Endodermal cell (in vitro differentiated cells): ENCODE results near the gene ATAD3B. TPM values are rescaled to one million over a fixed set of nuclear protein-coding genes. Genes with fewer than 3 reads are reported as not detected.

ENCODE experiments used
- DNase-seq: peaks from one replicate; pipeline ENCODE4 v3.0.0-alpha.2; 2017
- H3K27ac ChIP-seq: 2 replicates; pipeline ENCODE4 v1.5.1; 2013; ENCODE audit warnings: mild to moderate bottlenecking, low read depth, low read length, moderate library complexity
- H3K27me3 ChIP-seq: 2 replicates; pipeline ENCODE4 v1.6.1; 2013; ENCODE audit warnings: mild to moderate bottlenecking, low read length, moderate library complexity; ENCODE audit not compliant: insufficient read depth, control insufficient read depth, poor library complexity, severe bottlenecking
- H3K36me3 ChIP-seq: 2 replicates; pipeline ENCODE4 v1.7.0; 2013; ENCODE audit warnings: mild to moderate bottlenecking, low read length, moderate library complexity; ENCODE audit not compliant: control insufficient read depth, insufficient read depth
- H3K4me1 ChIP-seq: one replicate; pipeline ENCODE4 v1.7.0; 2013; ENCODE audit warnings: low read length; ENCODE audit not compliant: control insufficient read depth, insufficient read depth
- H3K4me3 ChIP-seq: 2 replicates; pipeline ENCODE4 v1.5.1; 2013; ENCODE audit warnings: mild to moderate bottlenecking, low read length, moderate library complexity
- H3K9ac ChIP-seq: 2 replicates; pipeline ENCODE4 v1.6.1; 2013; ENCODE audit warnings: mild to moderate bottlenecking, low read length, moderate library complexity; ENCODE audit not compliant: poor library complexity, severe bottlenecking; ENCODE audit errors: extremely low read depth
- H3K9me3 ChIP-seq: 2 replicates; pipeline ENCODE4 v1.6.1; 2013; ENCODE audit warnings: mild to moderate bottlenecking, low read length, moderate library complexity; ENCODE audit not compliant: control insufficient read depth
- H3K27ac Mint-ChIP-seq: 2 replicates; pipeline ENCODE4 v1.8.0; 2020; ENCODE audit warnings: mixed read lengths
- H3K27me3 Mint-ChIP-seq: 2 replicates; pipeline ENCODE4 v1.8.0; 2021; ENCODE audit warnings: mild to moderate bottlenecking, mixed read lengths; ENCODE audit not compliant: insufficient read depth
- H3K36me3 Mint-ChIP-seq: 2 replicates; pipeline ENCODE4 v1.8.0; 2020; ENCODE audit warnings: low read depth, mixed read lengths
- H3K4me1 Mint-ChIP-seq: 2 replicates; pipeline ENCODE4 v1.8.0; 2020; ENCODE audit warnings: mixed read lengths
- H3K4me3 Mint-ChIP-seq: 2 replicates; pipeline ENCODE4 v1.8.0; 2020; ENCODE audit warnings: mild to moderate bottlenecking, moderate library complexity, mixed read lengths
- H3K9me3 Mint-ChIP-seq: 2 replicates; pipeline ENCODE4 v1.8.0; 2020; ENCODE audit warnings: mild to moderate bottlenecking, mixed read lengths
- WGBS, 2 experiments: methylation state at CpG; one replicate each; pipeline versions ENCODE4 v1.1.5 to v1.1.7; 2013; ENCODE audit warnings: missing lambda C conversion rate in 2 of 2, mixed read lengths in 1 of 2; ENCODE audit not compliant: insufficient coverage in 1 of 2, insufficient read length in 1 of 2; 5-methylcytosine and 5-hydroxymethylcytosine counted together
- long read RNA-seq, 4 experiments: library from polyadenylated mRNA in 2 of 4; library from RNA in 1 of 4; library from capped mRNA in 1 of 4; stranded (forward) in 3 of 4; unstranded in 1 of 4; transcript quantifications; one replicate each; pipeline ENCODE4 v2.0.0, GENCODE V29; 2020 to 2021; ENCODE audit warnings: inconsistent platforms in 1 of 4
- polyA plus RNA-seq, 2 experiments: library from polyadenylated mRNA; stranded (reverse); fragments of 50-300 nt; gene quantifications; one replicate each; pipeline ENCODE4 v1.2.3, GENCODE V29; 2013
- total RNA-seq, 2 donors: library from RNA; stranded (reverse); fragmentation: NEBNext Ultra II Directional in 1 of 2; extraction: Animal tissue kit (Norgen Biotek cat#: 25700) in 1 of 2; gene quantifications; 2 replicates in 1 of 2; 3 replicates in 1 of 2; pipeline ENCODE4 v1.2.1, GENCODE V29; 2021
- TF ChIP-seq, protein P1 (sequence below): fragments of 200-600 bp; sonication (generic); conservative IDR thresholded peaks from 2 replicates; pipeline ENCODE4 v1.5.0; 2021; ENCODE audit warnings: antibody characterized with exemption, mild to moderate bottlenecking

ATAD3B gene, protein sequence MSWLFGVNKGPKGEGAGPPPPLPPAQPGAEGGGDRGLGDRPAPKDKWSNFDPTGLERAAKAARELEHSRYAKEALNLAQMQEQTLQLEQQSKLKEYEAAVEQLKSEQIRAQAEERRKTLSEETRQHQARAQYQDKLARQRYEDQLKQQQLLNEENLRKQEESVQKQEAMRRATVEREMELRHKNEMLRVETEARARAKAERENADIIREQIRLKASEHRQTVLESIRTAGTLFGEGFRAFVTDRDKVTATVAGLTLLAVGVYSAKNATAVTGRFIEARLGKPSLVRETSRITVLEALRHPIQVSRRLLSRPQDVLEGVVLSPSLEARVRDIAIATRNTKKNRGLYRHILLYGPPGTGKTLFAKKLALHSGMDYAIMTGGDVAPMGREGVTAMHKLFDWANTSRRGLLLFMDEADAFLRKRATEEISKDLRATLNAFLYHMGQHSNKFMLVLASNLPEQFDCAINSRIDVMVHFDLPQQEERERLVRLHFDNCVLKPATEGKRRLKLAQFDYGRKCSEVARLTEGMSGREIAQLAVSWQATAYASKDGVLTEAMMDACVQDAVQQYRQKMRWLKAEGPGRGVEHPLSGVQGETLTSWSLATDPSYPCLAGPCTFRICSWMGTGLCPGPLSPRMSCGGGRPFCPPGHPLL
- 10 to 100 TPM; 41.8 to 47.4 TPM for total RNA-seq
- 23.9 TPM for polyA plus RNA-seq (2013, experiment 1 of 2)
- polyA plus RNA-seq (2013, experiment 2 of 2) = 27.2 TPM
- long read RNA-seq, experiment 1, full-length matches to known transcripts = 3 of 12 reads
- long read RNA-seq, experiment 1, partial matches to known transcripts = 7 of 12 reads
- long read RNA-seq, experiment 1, other reads (novel, unspliced or antisense) = 2 of 12 reads
- long read RNA-seq, experiment 2, full-length matches to known transcripts = 10 of 32 reads
- long read RNA-seq, experiment 2, partial matches to known transcripts = 9 of 32 reads
- long read RNA-seq, experiment 2, other reads (novel, unspliced or antisense) = 13 of 32 reads
- long read RNA-seq, experiment 3, full-length matches to known transcripts = 57 of 69 reads
- long read RNA-seq, experiment 3, partial matches to known transcripts = 3 of 69 reads
- long read RNA-seq, experiment 3, other reads (novel, unspliced or antisense) = 9 of 69 reads
- long read RNA-seq, experiment 4, partial matches to known transcripts = 1 of 1 reads
- long read RNA-seq, experiment 4, other reads (novel, unspliced or antisense) = 0 of 1 reads

DNA sequence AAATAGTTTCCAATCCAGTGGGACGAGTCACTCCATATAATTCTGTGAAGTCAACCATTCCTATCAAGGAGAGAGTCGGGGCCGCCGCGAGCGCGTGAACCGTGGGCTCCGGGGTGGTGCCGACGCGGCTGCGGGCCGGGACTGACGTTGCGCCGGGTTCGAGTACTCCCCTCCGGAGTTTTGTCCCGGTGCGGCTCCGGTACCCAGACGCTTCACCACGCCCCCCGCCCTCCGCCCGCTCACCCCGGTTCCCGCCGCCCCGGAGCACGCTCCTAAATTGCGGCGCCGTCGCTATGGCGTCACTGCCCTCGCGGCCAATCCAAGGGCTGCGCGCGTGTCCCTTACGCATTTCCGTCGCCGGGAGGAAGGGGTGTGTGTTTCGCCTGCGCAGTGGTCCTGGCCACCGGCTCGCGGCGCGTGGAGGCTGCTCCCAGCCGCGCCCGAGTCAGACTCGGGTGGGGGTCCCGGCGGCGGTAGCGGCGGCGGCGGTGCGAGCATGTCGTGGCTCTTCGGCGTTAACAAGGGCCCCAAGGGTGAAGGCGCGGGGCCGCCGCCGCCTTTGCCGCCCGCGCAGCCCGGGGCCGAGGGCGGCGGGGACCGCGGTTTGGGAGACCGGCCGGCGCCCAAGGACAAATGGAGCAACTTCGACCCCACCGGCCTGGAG lies at the start of gene ATAD3B:
Gene ATAD3B, plus strand, starts transcription at position 377 of the 664 bp plus-strand sequence. Its CDS starts 120 bp downstream, at position 497.
- peak within 1 kb of the TSS; percentile 29 for H3K27ac ChIP-seq
- Mint-ChIP-seq H3K36me3 (peaks cover 2% of the 10 kb centered on the region), H3K27me3 (no peaks in the 10 kb centered on the region), H3K9me3 (no peaks in the 10 kb centered on the region), H3K4me3 (peak within 1 kb of the TSS; percentile 77), H3K4me1 (peaks cover 8% of the 10 kb centered on the region), H3K27ac (peak within 1 kb of the TSS; percentile 92)
- peak; percentile 97 for DNase-seq
- H3K27me3 ChIP-seq = no peaks in the 10 kb centered on the region
- WGBS, 2 experiments = 0 to 1% methylated on average over 14 to 87 of the region's 87 CpGs
- H3K9me3 ChIP-seq = no peaks in the 10 kb centered on the region
- H3K4me1 ChIP-seq = no peaks in the 10 kb centered on the region
- TF ChIP-seq, protein P1, sequence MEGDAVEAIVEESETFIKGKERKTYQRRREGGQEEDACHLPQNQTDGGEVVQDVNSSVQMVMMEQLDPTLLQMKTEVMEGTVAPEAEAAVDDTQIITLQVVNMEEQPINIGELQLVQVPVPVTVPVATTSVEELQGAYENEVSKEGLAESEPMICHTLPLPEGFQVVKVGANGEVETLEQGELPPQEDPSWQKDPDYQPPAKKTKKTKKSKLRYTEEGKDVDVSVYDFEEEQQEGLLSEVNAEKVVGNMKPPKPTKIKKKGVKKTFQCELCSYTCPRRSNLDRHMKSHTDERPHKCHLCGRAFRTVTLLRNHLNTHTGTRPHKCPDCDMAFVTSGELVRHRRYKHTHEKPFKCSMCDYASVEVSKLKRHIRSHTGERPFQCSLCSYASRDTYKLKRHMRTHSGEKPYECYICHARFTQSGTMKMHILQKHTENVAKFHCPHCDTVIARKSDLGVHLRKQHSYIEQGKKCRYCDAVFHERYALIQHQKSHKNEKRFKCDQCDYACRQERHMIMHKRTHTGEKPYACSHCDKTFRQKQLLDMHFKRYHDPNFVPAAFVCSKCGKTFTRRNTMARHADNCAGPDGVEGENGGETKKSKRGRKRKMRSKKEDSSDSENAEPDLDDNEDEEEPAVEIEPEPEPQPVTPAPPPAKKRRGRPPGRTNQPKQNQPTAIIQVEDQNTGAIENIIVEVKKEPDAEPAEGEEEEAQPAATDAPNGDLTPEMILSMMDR = no peak
- peaks cover 6% of the 10 kb centered on the region for H3K36me3 ChIP-seq
- H3K4me3 ChIP-seq = peak within 1 kb of the TSS; percentile 100
- peak within 1 kb of the TSS; percentile 72 for H3K9ac ChIP-seq

DNA sequence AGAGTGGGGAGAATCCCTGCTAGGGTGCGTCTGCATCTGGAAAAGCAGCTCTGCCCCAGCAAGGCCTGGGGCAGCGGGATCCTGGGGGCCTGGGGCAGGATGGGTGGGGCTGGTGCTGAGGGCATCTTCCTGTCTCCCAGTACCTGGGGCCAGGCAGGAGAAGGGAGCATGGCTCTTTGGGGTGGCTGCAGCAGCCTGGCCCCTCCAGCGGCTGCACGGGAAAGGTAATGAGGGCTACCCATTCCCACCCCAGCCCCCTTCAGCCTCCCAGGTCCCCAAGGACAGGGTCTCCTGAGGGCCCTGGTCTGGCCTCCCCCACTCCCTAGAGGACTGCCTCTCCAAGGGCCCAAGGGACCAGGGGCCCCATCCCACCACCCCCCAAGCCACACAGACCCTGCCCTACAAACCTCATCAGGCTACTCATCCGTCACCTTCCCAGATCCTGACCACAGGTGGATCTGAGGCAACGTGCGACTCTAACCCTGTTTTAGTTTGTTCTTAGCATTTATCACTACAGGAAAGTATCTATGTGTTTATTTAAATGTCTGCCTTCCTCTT lies 49.6 kb upstream of the ATAD3B start:
- no peak overlapping the region for H3K4me3 Mint-ChIP-seq
- Histone ChIP-seq H3K36me3 (no peaks in the 10 kb centered on the region), H3K27me3 (no peaks in the 10 kb centered on the region), H3K4me1 (peaks cover 13% of the 10 kb centered on the region), H3K4me3 (no peak overlapping the region), H3K9me3 (no peaks in the 10 kb centered on the region), H3K9ac (no peak overlapping the region), H3K27ac (no peak overlapping the region)
- peaks cover 7% of the 10 kb centered on the region for H3K27me3 Mint-ChIP-seq
- H3K4me1 Mint-ChIP-seq = peaks cover 13% of the 10 kb centered on the region
- H3K9me3 Mint-ChIP-seq = no peaks in the 10 kb centered on the region
- peak overlapping the region; percentile 86 for H3K27ac Mint-ChIP-seq
- H3K36me3 Mint-ChIP-seq = no peaks in the 10 kb centered on the region
- peak; percentile 52 for DNase-seq
- 95% methylated on average over 6 of the region's 7 CpGs; no CpG with 5 or more reads in 1 of the 2 experiments for WGBS, 2 experiments
- TF ChIP-seq, protein P1 = no peak
